ENCODE measurements around the gene USP31.

The USP31 gene

DNA sequence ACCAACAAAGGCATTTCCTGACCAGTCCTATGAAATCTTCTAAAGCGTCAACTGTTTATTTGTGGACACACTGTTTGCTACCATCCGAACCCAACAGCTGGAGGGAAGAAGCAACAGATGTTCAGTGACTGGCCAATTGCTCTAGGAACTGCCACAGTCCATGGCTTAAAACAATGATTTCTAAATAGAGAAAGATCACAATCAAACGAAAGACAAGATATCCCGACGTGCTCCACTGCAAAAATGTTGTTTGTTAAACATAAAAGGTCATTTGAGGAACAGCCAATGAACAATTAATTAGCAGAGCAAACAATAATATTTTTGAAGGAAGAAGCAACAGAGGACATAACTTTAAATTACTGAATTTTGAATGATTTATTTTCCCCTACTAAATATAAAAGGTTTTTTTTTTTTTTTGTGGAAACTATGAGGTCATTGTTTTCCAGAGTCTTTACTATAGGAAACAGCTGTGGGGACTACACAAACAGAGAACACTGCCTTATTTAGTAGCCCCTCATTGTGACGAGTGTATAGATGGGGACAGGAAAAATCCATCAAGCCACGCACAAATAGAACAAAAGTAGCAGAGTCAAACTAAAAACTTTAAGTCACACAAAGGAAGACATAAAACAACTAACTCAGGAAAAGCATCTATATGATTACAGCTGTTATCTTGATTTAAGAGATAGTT lies 17.2 kb downstream of the USP31 start:
- no peak for DNase-seq (ENCODE audit: extremely low read depth, low read depth)
- TF ChIP-seq, protein P1, sequence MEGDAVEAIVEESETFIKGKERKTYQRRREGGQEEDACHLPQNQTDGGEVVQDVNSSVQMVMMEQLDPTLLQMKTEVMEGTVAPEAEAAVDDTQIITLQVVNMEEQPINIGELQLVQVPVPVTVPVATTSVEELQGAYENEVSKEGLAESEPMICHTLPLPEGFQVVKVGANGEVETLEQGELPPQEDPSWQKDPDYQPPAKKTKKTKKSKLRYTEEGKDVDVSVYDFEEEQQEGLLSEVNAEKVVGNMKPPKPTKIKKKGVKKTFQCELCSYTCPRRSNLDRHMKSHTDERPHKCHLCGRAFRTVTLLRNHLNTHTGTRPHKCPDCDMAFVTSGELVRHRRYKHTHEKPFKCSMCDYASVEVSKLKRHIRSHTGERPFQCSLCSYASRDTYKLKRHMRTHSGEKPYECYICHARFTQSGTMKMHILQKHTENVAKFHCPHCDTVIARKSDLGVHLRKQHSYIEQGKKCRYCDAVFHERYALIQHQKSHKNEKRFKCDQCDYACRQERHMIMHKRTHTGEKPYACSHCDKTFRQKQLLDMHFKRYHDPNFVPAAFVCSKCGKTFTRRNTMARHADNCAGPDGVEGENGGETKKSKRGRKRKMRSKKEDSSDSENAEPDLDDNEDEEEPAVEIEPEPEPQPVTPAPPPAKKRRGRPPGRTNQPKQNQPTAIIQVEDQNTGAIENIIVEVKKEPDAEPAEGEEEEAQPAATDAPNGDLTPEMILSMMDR (IDR thresholded peaks at IDR 0.05; ENCODE audit: low read depth, low read length): no peak

DNA sequence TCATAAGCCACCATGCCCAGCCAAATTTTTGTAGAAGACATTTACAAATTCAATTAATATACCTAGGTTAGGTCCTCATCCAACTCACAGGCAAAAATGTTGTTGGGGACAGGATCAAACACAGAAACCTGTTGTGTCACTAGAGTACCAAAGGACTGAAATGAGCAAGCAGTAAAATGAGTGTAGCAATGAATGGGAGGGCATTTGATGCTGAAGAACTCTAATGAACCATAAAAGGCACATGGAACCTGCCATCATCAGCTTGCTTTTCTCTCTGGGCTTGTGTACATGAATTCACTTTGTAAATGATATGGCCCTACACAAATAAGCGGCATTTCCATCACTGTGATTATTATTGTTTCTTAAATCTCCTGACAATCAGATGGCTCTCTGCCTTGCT lies 17.8 kb downstream of the USP31 start:
- TF ChIP-seq, protein P1 (IDR thresholded peaks at IDR 0.05; ENCODE audit: low read depth, low read length): no peak
- no peak for DNase-seq (ENCODE audit: extremely low read depth, low read depth)

DNA sequence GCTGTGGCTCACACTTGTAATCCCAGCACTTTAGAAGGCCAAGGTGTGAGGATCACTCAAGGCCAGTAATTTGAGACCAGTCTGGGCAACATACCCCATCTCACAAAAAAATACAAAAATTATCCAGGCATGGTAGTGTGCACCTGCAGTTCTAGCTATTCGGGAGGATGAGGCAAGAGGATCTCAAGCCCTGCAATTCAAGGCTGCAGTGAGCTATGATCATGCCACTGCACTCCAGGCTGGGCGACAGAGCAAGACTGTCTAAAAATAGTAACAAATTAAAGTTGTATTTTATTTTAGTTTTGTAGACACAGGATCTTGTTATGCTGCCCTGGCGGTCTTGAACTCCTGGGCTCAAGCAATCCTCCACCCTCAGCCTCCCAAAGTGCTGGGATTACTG lies 18.2 kb downstream of the USP31 start:
- TF ChIP-seq, protein P1 (IDR thresholded peaks at IDR 0.05; ENCODE audit: low read depth, low read length): no peak
- DNase-seq (ENCODE audit: extremely low read depth, low read depth): no peak

DNA sequence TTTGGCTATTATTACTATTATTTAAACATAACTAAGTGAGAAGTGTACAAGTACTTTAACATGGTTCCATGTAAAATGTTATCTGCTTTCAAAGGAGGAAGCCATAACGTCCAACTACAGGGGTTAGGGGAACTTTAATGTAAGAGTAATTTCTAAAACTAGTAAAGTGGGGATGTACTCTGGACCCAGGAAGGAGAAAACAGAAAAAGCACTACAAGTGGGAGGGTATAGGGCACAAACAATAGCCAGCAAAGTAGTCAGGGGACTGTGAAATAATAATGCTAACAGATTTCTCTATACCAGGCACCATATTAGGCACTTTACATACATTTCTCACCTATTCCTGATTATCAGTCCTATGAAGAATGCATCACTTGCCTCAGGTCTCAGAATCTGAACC lies 19.6 kb downstream of the USP31 start:
- DNase-seq (ENCODE audit: extremely low read depth, low read depth): no peak
- TF ChIP-seq, protein P1 (IDR thresholded peaks at IDR 0.05; ENCODE audit: low read depth, low read length): no peak

GRCh38 chr16:23128056-23128455 lies 21.2 kb downstream of the USP31 start:
- DNase-seq (ENCODE audit: extremely low read depth, low read depth): no peak
- TF ChIP-seq, protein P1 (IDR thresholded peaks at IDR 0.05; ENCODE audit: low read depth, low read length): no peak

DNA sequence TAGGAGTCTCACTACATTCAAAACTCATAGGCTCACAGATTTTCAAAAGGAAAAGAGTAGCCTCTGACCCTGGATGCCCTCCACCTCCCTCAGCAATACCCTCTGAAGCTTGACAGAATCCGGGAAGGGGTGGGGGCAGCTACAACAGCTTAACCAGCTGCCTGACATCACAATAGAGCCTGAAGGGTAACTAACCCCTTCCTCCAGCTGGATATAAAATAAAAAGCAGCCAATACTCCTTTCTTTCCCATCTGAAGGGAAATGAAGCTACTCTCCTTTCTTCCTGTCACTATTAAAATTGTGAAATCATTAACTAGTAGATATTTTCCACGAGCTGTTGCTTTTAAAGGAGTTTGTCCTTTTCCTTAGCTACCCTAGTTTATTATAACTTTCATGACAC lies 24.0 kb downstream of the USP31 start:
- TF ChIP-seq, protein P1 (IDR thresholded peaks at IDR 0.05; ENCODE audit: low read depth, low read length): no peak
- DNase-seq (ENCODE audit: extremely low read depth, low read depth): no peak

- DNase-seq (ENCODE audit: extremely low read depth, low read depth): no peak
- TF ChIP-seq, protein P1 (IDR thresholded peaks at IDR 0.05; ENCODE audit: low read depth, low read length): no peak
These were observed 24.9 kb downstream of the USP31 start for GRCh38 chr16:23124315-23124714.
